HG03196 (cell line): Measurements from ENCODE around the gene KIF5B.
"Not testable (repeated sequence)": the region's sequence is repeated elsewhere in the genome, so short reads cannot be mapped to it uniquely, and the experiment has no call there.

ENCODE experiments used
- ATAC-seq: cut with Tn5 transposase; IDR thresholded peaks from one replicate; pipeline ENCODE4 v1.9.1; 2021; ENCODE audit not compliant: unreplicated experiment

Gene KIF5B

DNA sequence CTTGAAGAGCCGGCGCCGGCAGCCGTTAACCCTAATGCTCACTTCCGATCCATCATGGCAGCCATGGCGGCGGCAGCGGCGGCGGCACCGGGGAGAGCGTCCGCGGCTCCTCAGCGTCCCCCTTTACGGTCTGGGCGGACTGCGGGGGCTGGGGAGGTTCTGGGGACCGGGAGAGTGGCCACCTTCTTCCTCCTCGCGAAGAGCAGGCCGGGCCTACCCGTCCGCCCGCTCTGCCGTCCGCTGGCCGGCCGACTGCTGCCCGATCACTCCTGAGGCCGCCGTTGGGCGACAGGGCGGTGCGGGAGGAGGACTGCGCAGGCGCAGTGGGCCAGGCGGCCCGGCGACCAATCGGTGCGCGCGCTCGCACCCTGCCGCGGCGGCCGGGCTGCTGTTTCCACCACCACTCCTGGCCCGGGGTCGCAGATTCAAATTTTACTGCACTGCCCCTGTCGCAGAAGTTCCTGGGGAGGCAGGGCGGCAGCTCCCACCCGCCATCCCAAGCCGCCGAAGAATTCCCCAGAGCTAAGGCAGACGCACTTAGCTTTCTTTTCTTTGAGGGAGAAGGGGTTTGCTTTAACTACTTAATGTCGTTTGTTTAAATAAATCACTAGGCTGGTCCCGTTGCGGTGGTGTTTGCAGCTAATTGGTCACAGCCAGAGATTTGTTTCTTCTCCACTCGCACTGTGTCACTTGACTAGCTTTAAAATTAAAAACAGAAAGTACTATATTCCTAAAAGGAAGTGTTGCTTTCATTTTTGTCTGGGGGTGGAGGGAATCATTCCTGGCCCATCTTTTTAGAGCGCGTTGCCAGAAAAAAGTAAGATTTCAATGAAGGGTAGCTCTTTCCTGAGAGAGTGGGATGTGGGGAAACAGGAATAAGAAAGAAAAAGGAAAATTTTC lies at the start of gene KIF5B:
Gene KIF5B, minus strand, starts transcription at position 290 of the 900 bp plus-strand sequence. CDS start 452 bp downstream, outside the sequence.
- ATAC-seq = peak; percentile 80

DNA sequence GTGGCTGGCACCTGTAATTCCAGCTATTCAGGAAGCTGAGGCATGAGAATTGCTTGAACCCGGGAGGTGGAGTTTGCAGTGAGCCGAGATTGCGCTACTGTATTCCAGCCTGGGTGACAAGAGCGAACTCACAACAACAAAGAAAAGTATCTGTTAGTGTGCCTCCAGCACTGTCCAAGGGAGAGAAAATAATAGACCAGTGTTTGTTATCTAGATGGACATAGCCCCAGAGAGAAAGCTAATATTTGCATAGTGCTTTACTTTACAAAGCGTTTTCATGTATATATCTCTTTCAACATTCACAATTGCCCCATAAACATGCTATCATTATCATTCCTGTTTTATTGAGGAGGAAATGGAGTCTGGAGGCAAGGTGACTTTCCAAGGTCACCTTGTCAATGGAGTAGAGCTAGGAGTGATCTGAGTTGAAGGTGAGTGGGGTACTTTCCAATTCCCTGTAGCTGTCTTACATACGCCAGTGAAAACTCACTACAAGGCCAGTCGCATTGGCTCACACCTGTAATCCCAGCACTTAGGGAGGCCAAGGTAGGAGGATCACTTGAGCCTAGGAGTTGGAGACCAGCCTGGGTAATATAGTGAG lies 49.7 kb upstream of the KIF5B start:
- ATAC-seq = no peak

GRCh38 chr10:32104622-32105509 lies 48.6 kb upstream of the KIF5B start:
- no peak for ATAC-seq

DNA sequence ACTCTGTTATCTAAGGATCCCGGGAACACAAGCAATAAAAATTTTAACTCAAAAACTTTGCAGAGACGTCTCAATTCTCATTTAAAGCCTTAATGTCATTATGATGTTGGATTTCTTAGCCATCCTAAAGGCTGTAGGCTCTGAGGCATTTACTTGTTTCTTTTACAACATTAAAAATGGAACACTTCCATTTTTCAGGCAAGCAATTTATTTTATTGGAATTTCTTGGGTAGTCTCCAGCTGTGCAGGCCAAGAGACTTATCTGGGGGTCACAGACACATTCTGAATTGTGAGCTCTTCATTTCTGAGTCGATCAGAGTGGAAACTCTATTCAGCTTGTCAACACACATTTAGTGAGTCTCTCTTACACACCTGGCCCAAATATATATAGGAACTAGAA lies 48.0 kb upstream of the KIF5B start:
- no peak for ATAC-seq

DNA sequence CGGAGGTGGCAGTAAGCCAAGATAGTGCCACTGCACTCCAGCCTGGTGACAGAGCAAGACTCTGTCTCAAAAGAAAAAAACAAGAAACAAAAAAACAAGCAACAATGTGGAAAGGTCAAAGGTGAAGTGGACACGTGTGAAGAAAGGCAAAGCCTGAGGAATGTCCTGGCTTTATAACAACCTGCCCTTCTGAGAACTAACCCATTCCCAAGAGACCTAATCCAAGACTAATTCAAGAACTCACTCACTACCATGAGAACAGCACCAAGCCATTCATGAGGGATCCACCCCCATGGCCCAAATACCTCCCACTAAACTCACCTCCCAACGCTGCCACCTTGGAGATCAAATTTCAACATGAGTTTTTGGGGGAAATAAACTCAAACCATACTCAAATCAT lies 47.5 kb upstream of the KIF5B start:
- ATAC-seq = no peak

GRCh38 chr10:32098566-32099259 lies 42.5 kb upstream of the KIF5B start:
- ATAC-seq = not testable (repeated sequence)

- no peak for ATAC-seq
These were observed 39.0 kb upstream of the KIF5B start for GRCh38 chr10:32095116-32095733.

- no peak for ATAC-seq
These were observed 37.4 kb upstream of the KIF5B start for GRCh38 chr10:32093650-32094049.

- ATAC-seq = no peak
These were observed 34.8 kb upstream of the KIF5B start for GRCh38 chr10:32091046-32091445.

DNA sequence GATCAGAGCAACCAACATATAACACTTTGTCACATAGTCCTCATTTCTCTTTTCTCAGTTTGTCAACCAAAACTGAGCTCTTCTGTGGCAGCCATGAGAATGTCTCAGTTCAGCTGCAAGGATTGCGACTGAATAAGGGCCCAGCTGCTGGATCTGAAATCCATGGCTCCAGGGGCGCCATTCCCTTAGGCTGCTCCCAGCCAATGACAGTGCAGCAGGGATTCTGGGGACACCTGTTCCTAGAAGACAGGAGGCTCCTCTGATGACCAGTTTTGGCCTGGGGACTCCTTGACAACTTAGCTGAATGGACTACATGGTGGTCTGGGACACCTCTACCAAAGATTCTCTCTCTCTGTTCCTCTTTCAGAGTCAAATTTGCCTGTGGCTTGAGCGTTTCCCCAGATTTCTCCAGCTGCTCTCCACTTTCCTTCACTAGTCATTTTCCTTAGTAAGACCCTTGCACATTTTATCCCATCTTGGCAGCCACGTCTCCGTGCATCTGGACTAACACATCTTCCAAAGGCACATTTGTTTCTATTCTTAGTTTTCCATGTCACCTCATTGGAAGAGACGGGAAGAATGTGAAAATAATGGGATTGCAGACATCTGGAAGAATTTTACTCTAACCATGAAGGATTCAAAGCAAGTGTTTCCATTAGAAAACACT lies 28.1 kb upstream of the KIF5B start:
- no peak for ATAC-seq

DNA sequence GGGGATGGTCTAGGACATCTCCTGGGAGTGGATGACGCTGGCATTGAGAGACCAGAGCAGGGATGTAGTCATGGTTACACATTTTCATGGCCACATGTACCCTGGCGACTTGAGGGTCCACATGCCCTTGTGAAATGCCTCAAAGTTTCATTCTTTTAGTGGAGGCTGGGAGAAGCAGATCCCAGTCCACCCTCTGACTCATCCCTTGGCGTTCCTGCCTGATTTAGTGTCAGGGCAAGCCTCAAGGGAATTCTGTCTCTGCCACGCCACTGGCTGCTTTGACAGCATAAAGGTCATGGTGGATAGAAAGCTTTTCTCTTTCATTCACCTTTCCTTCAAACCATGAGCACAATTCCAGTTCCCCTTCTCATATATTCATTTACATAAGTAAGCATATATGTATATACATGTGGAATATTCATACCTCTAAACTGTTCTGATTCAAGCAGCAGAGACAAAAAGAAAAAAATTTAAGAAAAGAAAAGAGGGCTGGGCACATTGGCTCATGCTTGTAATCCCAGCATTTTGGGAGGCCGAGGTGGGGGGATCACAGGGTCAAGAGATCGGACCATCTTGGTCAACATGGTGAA lies 21.8 kb upstream of the KIF5B start:
- no peak for ATAC-seq

- ATAC-seq = no peak
These were observed 17.4 kb upstream of the KIF5B start for GRCh38 chr10:32073659-32074058.

- ATAC-seq = no peak
These were observed 16.9 kb upstream of the KIF5B start for GRCh38 chr10:32073128-32073527.

- ATAC-seq = no peak
These were observed 16.0 kb upstream of the KIF5B start for GRCh38 chr10:32072025-32072800.

DNA sequence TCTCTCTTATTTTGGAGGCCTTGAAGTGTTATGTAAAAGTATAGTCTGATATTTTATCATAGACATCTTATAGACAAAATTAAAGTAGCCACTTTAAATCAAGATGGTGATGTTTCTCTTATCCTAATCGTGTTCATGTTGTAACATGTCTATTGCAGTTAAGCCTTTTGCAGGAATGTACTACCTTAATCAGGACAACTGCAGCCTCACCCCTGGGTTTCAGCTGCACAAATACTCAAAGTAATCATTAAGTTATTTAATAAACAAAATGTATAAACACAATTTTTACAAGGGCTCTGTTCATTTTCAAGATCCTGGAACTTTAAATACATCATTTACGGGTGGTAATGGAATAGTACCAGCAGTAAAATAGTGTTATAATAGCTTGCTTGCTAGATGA lies 14.4 kb upstream of the KIF5B start:
- no peak for ATAC-seq

- ATAC-seq = no peak
These were observed 12.3 kb upstream of the KIF5B start for GRCh38 chr10:32068569-32068968.

GRCh38 chr10:32067931-32068330 lies 11.7 kb upstream of the KIF5B start:
- ATAC-seq = not testable (repeated sequence)

- no peak for ATAC-seq
These were observed 9.6 kb upstream of the KIF5B start for GRCh38 chr10:32065856-32066255.

GRCh38 chr10:32061440-32061839 lies 5.2 kb upstream of the KIF5B start:
- no peak for ATAC-seq
